Limb (tissue), 2 donors: Measurements from ENCODE around the gene MMP24OS.

Experiments used
- DNase-seq, 2 donors: peaks; one replicate each; pipeline ENCODE4 v3.0.0-alpha.2; 2016; ENCODE audit errors: extremely low spot score in 2 of 2

The MMP24OS gene

GRCh38 chr20:35306931-35307517 is 29.1 kb upstream of the MMP24OS start:
- no peak for DNase-seq

DNA sequence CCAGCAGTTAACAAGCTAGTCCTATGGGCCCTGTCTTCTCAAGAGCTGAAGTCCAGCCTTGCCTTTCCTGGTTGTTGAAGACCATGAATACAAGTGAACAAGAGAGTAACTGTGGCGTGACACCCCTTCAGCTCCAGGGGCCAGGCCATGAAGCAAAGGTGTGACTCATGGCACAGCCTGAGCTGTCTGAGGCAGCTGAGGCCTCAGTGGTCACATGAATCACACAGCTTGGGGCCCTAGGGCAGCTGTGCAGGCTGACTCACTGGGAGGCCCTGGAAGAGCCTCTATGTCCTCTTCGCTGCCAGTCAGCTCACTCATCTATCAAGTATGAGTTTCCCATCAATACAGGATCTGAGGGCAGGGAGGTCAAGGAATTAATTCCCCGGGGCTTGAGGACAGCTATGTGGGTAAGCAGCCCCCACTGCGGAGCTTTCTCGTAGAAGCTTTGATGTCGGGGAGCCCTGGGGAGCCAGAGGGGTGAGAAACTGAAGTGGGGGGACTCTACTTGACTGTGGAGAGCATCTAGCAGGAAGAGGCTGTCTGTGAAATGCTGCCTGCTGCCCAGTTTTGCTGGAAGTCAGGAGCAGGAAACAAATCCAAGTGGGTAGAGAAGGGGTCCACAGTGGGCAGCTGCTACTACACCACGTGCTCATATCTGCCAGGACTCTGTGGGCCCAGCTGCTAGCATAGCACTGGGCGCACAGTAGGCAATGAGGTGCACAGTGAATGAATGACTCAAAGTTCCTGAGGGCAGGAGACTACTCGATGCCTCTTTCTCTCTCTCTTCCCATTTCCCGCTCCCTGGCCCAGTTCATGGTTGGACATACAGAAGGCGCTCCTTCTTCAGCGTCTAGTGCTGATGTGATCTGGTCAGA is 28.0 kb upstream of the MMP24OS start:
- no peak for DNase-seq

GRCh38 chr20:35304956-35305355 is 27.0 kb upstream of the MMP24OS start:
- DNase-seq, result no peak

DNA sequence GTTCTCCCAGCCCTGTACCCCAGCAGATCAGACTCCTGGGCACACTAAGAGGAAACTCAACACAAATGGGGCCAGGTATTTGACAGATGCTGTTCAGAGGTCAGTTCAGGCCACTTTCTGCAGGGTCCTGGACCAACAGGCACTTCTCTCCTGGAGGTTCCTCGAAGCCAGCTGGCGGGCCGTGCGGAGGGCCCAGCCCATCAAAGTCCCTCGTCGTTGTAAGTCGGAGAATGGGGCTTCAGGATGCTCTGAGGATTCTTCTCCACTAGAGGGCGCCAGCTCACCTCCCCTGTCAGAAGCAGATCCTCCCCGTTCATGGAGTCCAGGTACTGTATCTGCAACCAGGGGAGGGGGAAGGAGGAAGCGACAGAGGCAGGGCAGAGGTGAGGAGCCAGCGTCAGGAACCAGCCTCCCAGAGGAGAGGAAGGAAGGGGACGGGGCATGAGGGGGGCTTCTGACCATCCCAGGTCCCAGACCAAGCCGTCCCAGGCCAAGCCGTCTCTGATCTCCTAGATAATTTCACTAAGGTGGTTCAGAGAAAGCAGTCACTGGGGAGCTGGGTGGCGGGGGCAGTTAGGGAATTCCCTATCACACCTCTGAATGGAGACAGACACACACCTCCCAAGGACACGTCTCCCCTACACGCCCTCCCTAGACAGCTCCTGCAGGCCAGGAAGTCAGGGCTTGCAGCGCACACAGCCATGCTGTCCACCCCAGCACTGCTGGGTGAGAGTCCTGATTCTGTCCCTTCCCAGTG is 26.0 kb upstream of the MMP24OS start:
- DNase-seq, result peak; percentile 77 to 84

- DNase-seq, result no peak
These were observed 25.4 kb upstream of the MMP24OS start for GRCh38 chr20:35303382-35303734.

DNA sequence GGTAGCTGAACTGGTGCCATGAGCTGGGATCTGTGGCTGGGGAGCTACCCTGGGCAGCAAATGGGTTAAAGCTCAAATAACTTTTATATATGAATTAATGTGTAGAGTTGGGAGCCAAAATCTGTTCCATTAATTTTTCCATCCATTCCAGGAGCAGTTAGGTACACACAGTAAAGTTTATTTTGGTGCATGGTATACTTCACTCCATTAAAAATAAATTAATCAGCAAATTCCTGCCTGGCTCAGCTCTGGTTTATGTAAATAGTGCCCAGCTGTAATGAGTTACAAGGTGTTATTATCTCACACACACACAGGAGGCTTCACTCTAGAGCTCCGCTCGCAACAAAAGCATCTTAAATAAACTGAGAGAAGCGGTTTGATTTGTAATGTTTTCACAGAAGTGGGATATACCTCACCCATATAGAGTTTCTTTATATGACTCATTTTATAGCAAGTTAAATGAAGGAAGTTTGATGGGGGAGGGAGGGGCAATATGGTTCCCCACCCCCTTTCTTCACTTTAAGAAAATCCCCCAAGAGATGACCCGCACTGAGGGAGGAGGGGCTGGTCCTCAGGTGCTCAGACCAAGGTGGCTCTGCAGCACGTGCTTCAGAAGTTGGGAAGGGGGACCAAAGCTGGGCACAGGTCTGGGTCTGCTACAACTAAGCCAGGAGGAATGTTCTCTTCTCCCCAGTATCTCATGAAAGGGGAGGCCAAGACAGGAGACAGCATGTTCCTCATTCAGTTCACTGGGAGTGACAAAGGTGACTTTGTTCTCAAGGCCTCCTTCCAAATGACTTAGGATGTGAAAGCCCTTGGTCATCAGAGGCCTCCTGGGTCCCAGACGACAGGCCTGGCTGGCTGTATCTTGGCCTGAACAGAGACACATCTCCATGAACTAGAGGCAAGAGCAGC is 24.8 kb upstream of the MMP24OS start:
- no peak for DNase-seq

GRCh38 chr20:35301426-35301825 is 23.5 kb upstream of the MMP24OS start:
- DNase-seq, result no peak

- no peak for DNase-seq
These were observed 22.7 kb upstream of the MMP24OS start for GRCh38 chr20:35300469-35301262.

DNA sequence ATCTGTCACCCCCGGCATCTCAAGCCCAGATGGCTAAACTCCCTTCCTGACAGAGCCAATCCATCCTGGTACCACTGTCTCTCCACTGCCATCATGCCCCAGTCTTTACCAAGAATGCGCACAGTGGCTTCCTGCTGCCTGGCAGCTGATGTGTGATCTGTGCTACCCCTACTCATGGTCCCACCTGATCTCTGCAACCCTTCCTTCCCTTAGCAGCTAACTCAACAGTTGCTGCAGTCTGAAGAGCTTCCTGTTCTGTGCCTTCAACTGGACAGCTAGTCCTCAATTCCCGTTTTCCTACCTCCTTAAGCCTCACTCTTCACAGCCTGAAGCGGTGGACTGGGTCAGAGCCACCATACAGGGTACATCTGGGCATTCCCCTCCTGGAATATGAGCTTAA is 21.9 kb upstream of the MMP24OS start:
- DNase-seq, result no peak

GRCh38 chr20:35298264-35298663 is 20.3 kb upstream of the MMP24OS start:
- DNase-seq, result no peak

DNA sequence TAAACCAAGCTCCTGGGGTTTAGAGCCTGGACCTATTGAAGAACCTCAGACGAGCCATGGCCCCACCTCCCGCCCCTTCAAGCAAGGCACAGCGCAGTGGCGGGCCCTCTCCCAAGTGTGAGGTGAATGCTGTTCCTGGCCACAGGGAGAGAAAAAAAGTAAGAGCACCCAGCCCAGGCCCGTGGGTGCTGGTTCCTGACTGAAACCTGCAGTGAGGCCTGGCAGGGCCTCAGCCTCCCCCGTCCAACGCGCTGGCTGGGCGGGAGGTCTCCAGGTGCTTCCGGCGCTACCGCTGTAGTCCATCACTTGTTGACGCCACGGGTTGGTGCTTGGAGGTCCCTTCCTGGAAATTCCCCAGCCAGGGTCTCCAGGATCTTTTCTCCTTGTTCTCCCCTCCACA is 19.8 kb upstream of the MMP24OS start:
- DNase-seq, result no peak

GRCh38 chr20:35297155-35297554 is 19.2 kb upstream of the MMP24OS start:
- no peak for DNase-seq

DNA sequence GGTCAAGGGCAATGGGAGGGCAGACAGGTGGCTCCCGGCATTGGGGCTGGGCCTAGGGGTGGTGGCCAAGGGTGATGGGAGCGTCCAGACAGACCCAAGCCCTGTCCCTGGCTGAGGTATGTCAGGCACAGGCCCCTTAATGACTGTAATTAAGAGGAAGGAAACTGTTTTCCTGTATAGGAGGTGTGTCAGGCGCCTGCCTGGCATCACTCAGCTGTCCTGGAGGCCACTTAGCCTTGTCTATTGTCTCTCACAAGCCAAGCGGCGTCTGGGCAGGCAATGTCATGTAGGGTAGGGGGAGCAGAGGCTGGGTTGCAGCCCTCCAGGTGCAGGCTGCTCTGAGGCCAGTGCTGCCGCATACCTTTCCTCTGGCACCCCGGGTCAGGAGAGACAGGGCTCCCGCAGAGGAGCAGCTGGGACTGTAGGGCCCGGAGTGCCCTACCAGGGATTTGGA is 18.2 kb upstream of the MMP24OS start:
- DNase-seq, result no peak

GRCh38 chr20:35295674-35296073 is 17.8 kb upstream of the MMP24OS start:
- DNase-seq, result no peak

GRCh38 chr20:35295058-35295457 is 17.1 kb upstream of the MMP24OS start:
- no peak for DNase-seq

- no peak for DNase-seq
These were observed 16.4 kb upstream of the MMP24OS start for GRCh38 chr20:35294293-35294685.

GRCh38 chr20:35293303-35294292 is 15.7 kb upstream of the MMP24OS start:
- no peak for DNase-seq

- no peak for DNase-seq
These were observed 14.8 kb upstream of the MMP24OS start for GRCh38 chr20:35292504-35293285.
